GM10248 (cell line): ENCODE results near the gene B4GALT6.

Source experiments
- CTCF ChIA-PET: fragments of 300-600 bp; sonication (Branson Sonifier 250); formaldehyde crosslinking; extraction: SDS; loops from one replicate; lab custom pipeline; 2021; ENCODE audit warnings: antibody characterized with exemption; lab: Yijun Ruan, JAX
- POLR2A ChIA-PET: fragments of 350-650 bp; sonication (Branson Sonifier 250); formaldehyde crosslinking; extraction: SDS; loops from one replicate; lab custom pipeline; 2020; ENCODE audit warnings: antibody characterized with exemption; lab: Yijun Ruan, JAX
- DNase-seq: peaks from one replicate; pipeline ENCODE4 v3.0.0; 2012; ENCODE audit errors: extremely low spot score
- TF ChIP-seq, protein P1 (sequence below): IDR thresholded peaks from 2 replicates; pipeline ENCODE4 v1.5.1; 2012; ENCODE audit warnings: mild to moderate bottlenecking, low read depth; ENCODE audit errors: extremely low read depth, missing control alignments, control extremely low read depth

Gene B4GALT6

DNA sequence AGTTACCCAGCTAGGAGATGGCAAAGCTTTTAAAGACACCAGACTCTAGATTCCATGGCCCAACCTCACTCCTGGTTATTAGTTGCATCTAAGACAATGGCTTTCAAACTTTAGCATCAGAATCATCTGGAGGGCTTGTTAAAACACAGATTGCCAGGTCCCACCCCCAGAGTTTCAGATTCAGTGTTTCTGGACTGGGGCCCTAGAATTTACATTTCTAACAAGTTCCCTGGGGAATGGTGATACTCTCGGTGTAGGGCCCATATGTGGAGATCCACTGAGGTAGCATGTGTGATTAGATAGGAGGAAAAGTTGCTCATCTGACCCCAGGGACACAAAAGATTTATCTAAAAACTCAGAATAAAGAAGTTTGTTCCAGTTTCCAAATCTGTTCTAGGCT is 107.2 kb downstream of the B4GALT6 start:
- POLR2A ChIA-PET = no interaction called here
- TF ChIP-seq, protein P1, sequence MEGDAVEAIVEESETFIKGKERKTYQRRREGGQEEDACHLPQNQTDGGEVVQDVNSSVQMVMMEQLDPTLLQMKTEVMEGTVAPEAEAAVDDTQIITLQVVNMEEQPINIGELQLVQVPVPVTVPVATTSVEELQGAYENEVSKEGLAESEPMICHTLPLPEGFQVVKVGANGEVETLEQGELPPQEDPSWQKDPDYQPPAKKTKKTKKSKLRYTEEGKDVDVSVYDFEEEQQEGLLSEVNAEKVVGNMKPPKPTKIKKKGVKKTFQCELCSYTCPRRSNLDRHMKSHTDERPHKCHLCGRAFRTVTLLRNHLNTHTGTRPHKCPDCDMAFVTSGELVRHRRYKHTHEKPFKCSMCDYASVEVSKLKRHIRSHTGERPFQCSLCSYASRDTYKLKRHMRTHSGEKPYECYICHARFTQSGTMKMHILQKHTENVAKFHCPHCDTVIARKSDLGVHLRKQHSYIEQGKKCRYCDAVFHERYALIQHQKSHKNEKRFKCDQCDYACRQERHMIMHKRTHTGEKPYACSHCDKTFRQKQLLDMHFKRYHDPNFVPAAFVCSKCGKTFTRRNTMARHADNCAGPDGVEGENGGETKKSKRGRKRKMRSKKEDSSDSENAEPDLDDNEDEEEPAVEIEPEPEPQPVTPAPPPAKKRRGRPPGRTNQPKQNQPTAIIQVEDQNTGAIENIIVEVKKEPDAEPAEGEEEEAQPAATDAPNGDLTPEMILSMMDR = no peak
- CTCF ChIA-PET = interaction anchor here (1.2 to 2.8 kb wide), 7 partner anchors 10 to 145 kb away, joined by 3 to 16 read pairs (median 7); no protein-coding TSS in a partner anchor
- DNase-seq = no peak

DNA sequence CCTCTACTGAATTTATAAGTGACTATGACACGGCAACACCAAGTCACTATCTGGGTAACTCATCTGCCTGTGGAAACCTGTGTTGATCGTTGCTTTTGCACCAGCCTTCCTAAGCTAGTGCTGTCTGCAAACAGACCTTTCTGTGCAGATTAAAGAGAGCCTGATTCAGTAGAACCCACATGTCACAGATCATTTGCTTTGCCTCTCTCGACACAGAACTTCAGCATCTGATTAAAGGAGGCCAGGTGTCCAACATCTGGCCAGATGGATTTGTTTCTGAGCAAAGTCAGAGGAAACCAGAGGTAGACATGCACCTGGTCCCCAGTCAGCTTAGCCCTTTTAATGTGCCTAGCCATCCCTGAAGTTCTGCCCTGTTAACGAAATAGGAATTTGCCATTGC is 107.7 kb downstream of the B4GALT6 start:
- POLR2A ChIA-PET = no interaction called here

DNA sequence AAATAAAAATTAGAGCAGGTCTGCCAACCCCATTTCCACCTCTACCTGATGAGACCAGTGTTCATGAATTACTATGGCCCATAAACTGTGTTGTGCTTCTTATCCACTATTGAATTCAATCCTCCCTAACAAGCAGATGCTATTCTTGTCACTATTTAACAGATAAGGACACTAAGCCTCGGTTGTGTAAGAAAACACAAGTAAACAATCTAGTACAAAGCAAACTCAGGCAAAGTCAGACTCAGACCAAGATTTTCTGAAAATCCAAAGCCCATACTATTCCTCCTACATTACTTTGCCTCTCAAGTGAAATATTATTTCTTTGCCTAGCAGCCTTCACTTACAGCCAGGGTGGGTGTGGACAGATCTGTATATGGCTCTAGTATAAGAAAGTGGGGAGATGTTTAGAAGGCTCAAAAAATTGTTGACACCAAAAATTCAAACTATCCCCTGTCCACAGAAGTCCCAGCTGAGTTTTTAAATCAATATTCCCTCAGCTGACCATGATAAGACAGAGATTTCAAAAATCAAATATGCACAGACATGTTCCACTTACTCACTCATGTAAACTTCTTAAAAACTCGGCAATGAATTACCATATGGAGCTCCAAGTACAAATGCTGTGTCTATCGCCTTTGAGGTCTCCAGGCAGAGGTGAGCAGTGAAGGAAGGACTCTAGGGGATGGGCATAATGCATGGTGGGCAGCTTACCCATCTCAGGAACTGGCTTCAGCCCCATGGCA is 108.7 kb downstream of the B4GALT6 start:
- DNase-seq = no peak
- CTCF ChIA-PET = interaction anchor here (1.1 to 2.2 kb wide), 6 partner anchors 8 to 35 kb away, joined by 3 to 16 read pairs (median 6); no protein-coding TSS in a partner anchor
- POLR2A ChIA-PET = no interaction called here
- TF ChIP-seq, protein P1 = no peak

More for the DNA sequence above, 107.7 kb downstream of the B4GALT6 start:
- no peak for DNase-seq
- CTCF ChIA-PET = interaction anchor here (0.8 to 2.2 kb wide), 8 partner anchors 8 to 146 kb away, joined by 3 to 16 read pairs (median 6); no protein-coding TSS in a partner anchor
- TF ChIP-seq, protein P1 = no peak

DNA sequence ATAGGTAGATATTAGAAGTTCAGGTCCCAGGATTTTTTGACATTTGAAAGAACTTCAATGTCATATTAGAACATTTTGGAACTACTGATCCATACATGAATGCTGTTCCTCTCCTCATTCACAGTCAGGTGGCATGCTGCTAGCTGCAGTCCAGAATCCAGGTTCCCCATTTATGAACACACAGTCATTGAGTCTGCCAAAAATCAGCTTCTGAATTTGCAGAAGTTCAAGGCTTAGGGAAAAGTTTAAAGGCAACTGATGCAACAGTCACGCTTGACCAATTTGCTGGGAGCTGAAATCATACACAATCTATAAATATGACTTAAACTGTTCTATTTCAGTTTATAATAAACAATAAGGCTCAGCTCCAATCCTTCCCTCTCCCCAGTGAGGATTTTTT is 110.0 kb downstream of the B4GALT6 start:
- POLR2A ChIA-PET = no interaction called here
- no peak for DNase-seq
- CTCF ChIA-PET = interaction anchor here (1.3 kb wide), 1 partner anchor 11 kb away, joined by 5 read pairs; no protein-coding TSS in a partner anchor
- TF ChIP-seq, protein P1 = no peak
